GM12878 (cell line): Measurements from ENCODE around the gene WWC2. TPM values are rescaled to one million over a fixed set of nuclear protein-coding genes. Genes with fewer than 3 reads are reported as not detected.

ENCODE experiments used
- ATAC-seq: fragments of 200-7000 bp; cut with Tn5 transposase; 3 replicates; pipeline ENCODE4 v1.9.1; 2020; ENCODE audit warnings: mild to moderate bottlenecking, moderate library complexity
- BruUV-seq: library from RNA; stranded (reverse); fragments of 400-500 nt; replicated peaks from 2 replicates; lab custom pipeline; 2021; lab: Mats Ljungman, UMichigan
- CTCF ChIA-PET: fragments of 300-600 bp; sonication (Branson Sonifier 250); formaldehyde crosslinking; extraction: SDS; loops from one replicate; lab custom pipeline; 2021; ENCODE audit warnings: inconsistent platforms; lab: Yijun Ruan, JAX
- POLR2A ChIA-PET: fragments of 350-600 bp; formaldehyde crosslinking; extraction: SDS; loops from one replicate; lab custom pipeline; 2021; ENCODE audit warnings: inconsistent platforms; lab: Charles Lee
- RAD21 ChIA-PET: fragments of 300-600 bp; sonication (Branson Sonifier 250); formaldehyde crosslinking; loops from one replicate; lab custom pipeline; 2023; ENCODE audit warnings: antibody characterized with exemption; ENCODE audit not compliant: unreplicated experiment; lab: Charles Lee
- SMC1A ChIA-PET: fragments of 300-600 bp; sonication (Branson Sonifier 250); formaldehyde crosslinking; loops from one replicate; lab custom pipeline; 2023; ENCODE audit not compliant: unreplicated experiment, uncharacterized antibody; lab: Charles Lee
- DNase-seq: peaks from one replicate; pipeline ENCODE4 v3.0.0-alpha.2; 2011; ENCODE audit warnings: low read depth, low spot score
- FAIRE-seq: peaks from 3 replicates; lab custom pipeline; 2011; peaks lifted over from hg19 to GRCh38; lab: Jason Lieb, UNC
- H2AFZ ChIP-seq: 2 replicates; pipeline ENCODE4 v1.6.0; 2011; ENCODE audit warnings: low read depth, low read length, control low read depth; ENCODE audit not compliant: control insufficient read depth
- H3K27ac ChIP-seq: 2 replicates; pipeline ENCODE4 v1.5.1; 2011; ENCODE audit warnings: control low read depth; ENCODE audit not compliant: control insufficient read depth, insufficient read depth
- H3K27me3 ChIP-seq, 2 experiments: replicated peaks in 1 of 2; 2 replicates each; pipeline versions ENCODE4 v1.6.0 to v1.6.1; 2011; ENCODE audit warnings: low read length in 1 of 2; ENCODE audit not compliant: control insufficient read depth in 2 of 2, insufficient read depth in 2 of 2
- H3K36me3 ChIP-seq, 2 experiments: 2 replicates each; pipeline ENCODE4 v1.5.1; 2011; ENCODE audit warnings: low read length in 1 of 2; ENCODE audit not compliant: control insufficient read depth in 2 of 2, insufficient read depth in 2 of 2
- H3K4me1 ChIP-seq: 2 replicates; pipeline ENCODE4 v1.6.1; 2011; ENCODE audit warnings: mild to moderate bottlenecking, low read length, moderate library complexity, mixed read lengths; ENCODE audit not compliant: control insufficient read depth, insufficient read depth
- H3K4me2 ChIP-seq: 2 replicates; pipeline ENCODE4 v1.6.0; 2011; ENCODE audit warnings: control low read depth; ENCODE audit not compliant: control insufficient read depth, insufficient read depth
- H3K4me3 ChIP-seq: fragments of 200-600 bp; sonication (generic); 2 replicates; pipeline ENCODE4 v1.5.1; 2016
- H3K79me2 ChIP-seq: 2 replicates; pipeline ENCODE4 v1.6.0; 2011; ENCODE audit warnings: low read length; ENCODE audit not compliant: control insufficient read depth, insufficient read depth
- H3K9ac ChIP-seq: 2 replicates; pipeline ENCODE4 v1.8.0; 2011; ENCODE audit warnings: low read length, control low read depth, mixed read lengths; ENCODE audit not compliant: control insufficient read depth, insufficient read depth
- H3K9me3 ChIP-seq: replicated peaks from 3 replicates; pipeline ENCODE4 v1.5.1; 2011; ENCODE audit warnings: mild to moderate bottlenecking, low read length; ENCODE audit not compliant: control insufficient read depth, insufficient read depth
- H4K20me1 ChIP-seq: 2 replicates; pipeline ENCODE4 v1.6.0; 2011; ENCODE audit not compliant: control insufficient read depth, insufficient read depth
- ASH2L ChIP-seq: fragments of 300-600, 200-600 bp; sonication (generic); IDR thresholded peaks from 2 replicates; pipeline ENCODE4 v1.6.1; 2017; ENCODE audit warnings: low read depth, mild to moderate bottlenecking, borderline replicate concordance
- BHLHE40 ChIP-seq, 2 experiments: fragments of 450-650 bp in 1 of 2; IDR thresholded peaks; 2 replicates each; pipeline ENCODE4 v1.6.1; 2011 to 2017; ENCODE audit warnings: low read depth in 2 of 2, borderline replicate concordance in 1 of 2, improper control_type of control experiment in 1 of 2, low read length in 1 of 2, mild to moderate bottlenecking in 1 of 2
- CHD1 ChIP-seq: IDR thresholded peaks from 2 replicates; pipeline ENCODE4 v1.6.1; 2012; ENCODE audit warnings: low read depth, low read length, improper control_type of control experiment
- CREM ChIP-seq: IDR thresholded peaks from 2 replicates; pipeline ENCODE4 v1.6.1; 2014; ENCODE audit warnings: antibody characterized with exemption, low read depth
- FOXM1 ChIP-seq: IDR thresholded peaks from 2 replicates; pipeline ENCODE4 v1.6.1; 2012; ENCODE audit warnings: low read depth, mild to moderate bottlenecking, inconsistent platforms, low read length, moderate library complexity
- GATAD2B ChIP-seq: fragments of 450-650 bp; conservative IDR thresholded peaks from 2 replicates; pipeline ENCODE4 v1.6.1; 2017; ENCODE audit warnings: low read depth, mild to moderate bottlenecking, moderate library complexity
- JUNB ChIP-seq: IDR thresholded peaks from 2 replicates; pipeline ENCODE4 v1.6.1; 2016; ENCODE audit warnings: antibody characterized with exemption, mild to moderate bottlenecking
- KAT2A ChIP-seq: conservative IDR thresholded peaks from 2 replicates; pipeline ENCODE4 v1.6.1; 2011; ENCODE audit warnings: low read depth, low read length; ENCODE audit not compliant: control insufficient read depth
- MEF2B ChIP-seq: fragments of 450-650 bp; IDR thresholded peaks from 2 replicates; pipeline ENCODE4 v1.6.1; 2018; ENCODE audit warnings: mild to moderate bottlenecking, moderate library complexity; ENCODE audit not compliant: partially characterized antibody, poor library complexity, severe bottlenecking
- MTA3 ChIP-seq: IDR thresholded peaks from 2 replicates; pipeline ENCODE4 v1.6.1; 2012; ENCODE audit warnings: low read length, inconsistent platforms, borderline replicate concordance
- NRF1 ChIP-seq: conservative IDR thresholded peaks from 2 replicates; pipeline ENCODE4 v1.6.1; 2011; ENCODE audit warnings: mild to moderate bottlenecking, low read depth, low read length, improper control_type of control experiment
- RUNX3 ChIP-seq: IDR thresholded peaks from 2 replicates; pipeline ENCODE4 v1.6.1; 2012; ENCODE audit warnings: low read length, inconsistent platforms
- SMAD1 ChIP-seq: fragments of 450-650 bp; IDR thresholded peaks from 2 replicates; pipeline ENCODE4 v1.6.1; 2018; ENCODE audit warnings: mild to moderate bottlenecking, low read depth; ENCODE audit not compliant: partially characterized antibody
- SREBF1 ChIP-seq: IDR thresholded peaks from 2 replicates; pipeline ENCODE4 v1.6.1; 2012; ENCODE audit warnings: mild to moderate bottlenecking, low read length
- TCF3 ChIP-seq: IDR thresholded peaks from 2 replicates; pipeline ENCODE4 v1.6.1; 2012; ENCODE audit warnings: low read depth, mild to moderate bottlenecking, low read length, borderline replicate concordance; ENCODE audit not compliant: insufficient read depth
- WGBS: methylation state at CpG from one replicate; pipeline ENCODE4 v1.1.6; 2016; ENCODE audit warnings: low lambda C conversion rate; ENCODE audit not compliant: insufficient replicate concordance, insufficient coverage; ENCODE audit errors: missing lambda C conversion rate; 5-methylcytosine and 5-hydroxymethylcytosine counted together
- in situ Hi-C: fragments of 300-500 bp; cut with MboI; formaldehyde crosslinking; loops from 9 replicates; pipeline ENCODE4 v1.14.3; 2018; ENCODE audit warnings: mixed read lengths
- intact Hi-C: fragments of 100-400 bp; cut with micrococcal nuclease; formaldehyde crosslinking; loops from one replicate; pipeline ENCODE4 v1.14.2; 2022; ENCODE audit not compliant: unreplicated experiment
- polyA plus RNA-seq, 11 experiments: library from polyadenylated mRNA; depleted of rRNA in 4 of 11; unstranded in 6 of 11; stranded (reverse) in 5 of 11; fragments of >200 nt; fragmentation: Nextera tagmentation in 4 of 11; fragmentation: Illumina TruSeq in 1 of 11; extraction: Ambion mirVana in 4 of 11; extraction: Trizol in 1 of 11; gene quantifications; 1 replicate in 1 of 11; 2 replicates in 10 of 11; pipeline versions ENCODE4 v1.2.1 to v1.2.3, GENCODE V29; 2011 to 2016; ENCODE audit warnings: inconsistent platforms in 2 of 11, missing spikeins in 2 of 11, low read depth in 1 of 11
- total RNA-seq, 4 experiments: library from RNA; depleted of rRNA in 3 of 4; stranded (reverse); fragments of >200 nt in 3 of 4; fragmentation: Illumina TruSeq in 1 of 4; extraction: Trizol in 1 of 4; gene quantifications; 2 replicates each; pipeline versions ENCODE4 v1.2.1 to v1.2.3, GENCODE V29; 2013 to 2021

WWC2 gene
- total and polyA plus RNA-seq, 10 of the 15 experiments (the other 5 are each of a cell fraction or from before 2014, with no cell fraction given): 0.02 to 0.72 (median 0.06) TPM; not detected in 3

DNA sequence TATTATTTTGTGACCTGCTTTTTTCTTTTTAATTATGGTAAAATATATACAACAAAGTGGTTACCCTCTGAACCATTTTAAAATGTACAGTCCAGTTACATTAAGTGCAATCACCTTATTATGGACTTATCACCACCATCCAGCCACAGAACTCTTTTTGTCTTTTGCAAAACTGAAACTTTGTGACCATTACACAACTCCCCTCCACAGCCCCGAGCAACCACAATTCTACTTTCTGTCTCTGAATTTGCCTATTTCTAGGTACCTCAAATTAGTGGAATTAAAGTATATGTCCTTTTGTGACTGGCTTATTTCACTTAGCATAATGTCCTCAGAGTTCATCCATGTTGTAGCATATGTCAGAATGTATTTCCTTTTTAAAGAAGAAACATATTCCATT is 39.3 kb upstream of the WWC2 start:
- SMC1A ChIA-PET: no interaction called here
- no peaks in the 10 kb centered on the region for H3K9me3 ChIP-seq
- no peak overlapping the region for H2AFZ ChIP-seq
- intact Hi-C loops (no loop called here), in situ Hi-C loops (no loop called here)
- H3K79me2 ChIP-seq: no peaks in the 10 kb centered on the region
- no peaks in the 10 kb centered on the region for H3K27me3 ChIP-seq
- no peaks in the 10 kb centered on the region for H3K36me3 ChIP-seq
- TF ChIP-seq NRF1 (no peak), RUNX3 (peak; percentile 29)
- H3K4me1 ChIP-seq: no peaks in the 10 kb centered on the region
- FAIRE-seq: no peak
- POLR2A ChIA-PET: no interaction called here
- no peak overlapping the region for H3K4me3 ChIP-seq
- no peak overlapping the region for H3K27ac ChIP-seq
- no TSS peak for BruUV-seq
- RAD21 ChIA-PET: no interaction called here
- no peaks in the 10 kb centered on the region for H4K20me1 ChIP-seq
- 0% methylated on average over 1 of the region's 1 CpG for WGBS
- no peak overlapping the region for H3K4me2 ChIP-seq
- ATAC-seq: peak; percentile 27; the same call in 1 of the 3 replicates
- CTCF ChIA-PET: no interaction called here
- H3K9ac ChIP-seq: no peak overlapping the region
- no peak for DNase-seq

DNA sequence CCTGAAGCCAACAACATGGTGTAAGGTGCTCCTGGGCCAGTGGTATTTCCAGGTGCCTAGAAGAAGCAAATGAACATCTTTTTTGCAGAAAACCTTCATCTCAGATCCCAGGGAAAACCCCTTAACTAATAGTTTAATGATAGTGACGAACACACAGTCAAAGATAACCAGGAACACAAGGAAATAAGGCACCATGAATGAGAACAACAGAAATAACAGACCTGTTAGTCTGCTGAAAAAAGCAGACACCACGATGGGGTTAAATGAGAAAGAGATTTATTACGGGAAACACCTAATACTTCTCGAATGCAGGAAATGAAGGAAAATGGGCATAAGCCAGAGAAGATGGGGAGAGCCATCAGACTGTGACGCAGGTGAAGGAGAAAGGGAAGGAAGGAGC is 30.6 kb upstream of the WWC2 start:
- SMC1A ChIA-PET: no interaction called here
- ATAC-seq: no peak
- 22% methylated on average over 5 of the region's 5 CpGs for WGBS

More for the DNA sequence above, 30.6 kb upstream of the WWC2 start:
- no peaks in the 10 kb centered on the region; the same call in 2 of the 3 replicates for H3K9me3 ChIP-seq
- H3K4me2 ChIP-seq: no peak overlapping the region
- no peak for TF ChIP-seq SREBF1
- no peak for TF ChIP-seq ASH2L
- TF ChIP-seq KAT2A: no peak
- TF ChIP-seq MTA3: no peak
- TF ChIP-seq MEF2B: no peak
- TF ChIP-seq SMAD1: no peak
- TF ChIP-seq FOXM1: no peak
- TF ChIP-seq JUNB: no peak
- TF ChIP-seq CREM: no peak
- TF ChIP-seq TCF3: no peak
- no peak for TF ChIP-seq CHD1
- no peak for TF ChIP-seq BHLHE40 (IDR thresholded peaks at IDR 0.05; ENCODE audit: borderline replicate concordance in 1 of 2, low read depth in 2 of 2, low read length in 1 of 2)
- no peak for TF ChIP-seq GATAD2B
- no peaks in the 10 kb centered on the region for H4K20me1 ChIP-seq
- in situ Hi-C loops: no loop called here
- RAD21 ChIA-PET: no interaction called here
- no TSS peak for BruUV-seq
- H3K27ac ChIP-seq: no peak overlapping the region
- POLR2A ChIA-PET: no interaction called here
- H2AFZ ChIP-seq: no peak overlapping the region
- no peaks in the 10 kb centered on the region for H3K27me3 ChIP-seq
- no peak for DNase-seq
- no peaks in the 10 kb centered on the region for H3K79me2 ChIP-seq
- H3K36me3 ChIP-seq: no peaks in the 10 kb centered on the region
- H3K4me1 ChIP-seq: no peaks in the 10 kb centered on the region
- no peak overlapping the region for H3K9ac ChIP-seq
- H3K4me3 ChIP-seq: no peak overlapping the region
- CTCF ChIA-PET: no interaction called here
- no peak for FAIRE-seq
- intact Hi-C loops: no loop called here
